ENCODE measurements around the gene PHF3.

Gene PHF3

GRCh38 chr6:63689421-63689820 lies 53.8 kb downstream of the PHF3 start:
- no peaks in the 10 kb centered on the region for H3K27me3 ChIP-seq (ENCODE audit: control insufficient read depth, low read length)
- H4K20me1 ChIP-seq (ENCODE audit: control insufficient read depth, insufficient read depth, low read depth, low read length), result no peaks in the 10 kb centered on the region
- peaks cover 48% of the 10 kb centered on the region for H3K4me1 ChIP-seq (ENCODE audit: control insufficient read depth, low read length)
- H3F3A ChIP-seq (ENCODE audit: control insufficient read depth, insufficient read depth), result peaks cover 16% of the 10 kb centered on the region; the same call in 1 of the 2 replicates
- H3K27ac ChIP-seq (ENCODE audit: low read depth, low read length), result peak overlapping the region; percentile 1; the same call in 1 of the 2 replicates
- no peak overlapping the region for H3K4me2 ChIP-seq (ENCODE audit: low read length)
- H3K9me3 ChIP-seq (ENCODE audit: control insufficient read depth, insufficient read depth, low read length), result no peaks in the 10 kb centered on the region
- peaks cover 80% of the 10 kb centered on the region for H3K36me3 ChIP-seq (ENCODE audit: control insufficient read depth, low read length)
- no peak for TF ChIP-seq EZH2phosphoT487 (IDR thresholded peaks at IDR 0.05; ENCODE audit: borderline replicate concordance, low read length)
- TF ChIP-seq, protein P1, sequence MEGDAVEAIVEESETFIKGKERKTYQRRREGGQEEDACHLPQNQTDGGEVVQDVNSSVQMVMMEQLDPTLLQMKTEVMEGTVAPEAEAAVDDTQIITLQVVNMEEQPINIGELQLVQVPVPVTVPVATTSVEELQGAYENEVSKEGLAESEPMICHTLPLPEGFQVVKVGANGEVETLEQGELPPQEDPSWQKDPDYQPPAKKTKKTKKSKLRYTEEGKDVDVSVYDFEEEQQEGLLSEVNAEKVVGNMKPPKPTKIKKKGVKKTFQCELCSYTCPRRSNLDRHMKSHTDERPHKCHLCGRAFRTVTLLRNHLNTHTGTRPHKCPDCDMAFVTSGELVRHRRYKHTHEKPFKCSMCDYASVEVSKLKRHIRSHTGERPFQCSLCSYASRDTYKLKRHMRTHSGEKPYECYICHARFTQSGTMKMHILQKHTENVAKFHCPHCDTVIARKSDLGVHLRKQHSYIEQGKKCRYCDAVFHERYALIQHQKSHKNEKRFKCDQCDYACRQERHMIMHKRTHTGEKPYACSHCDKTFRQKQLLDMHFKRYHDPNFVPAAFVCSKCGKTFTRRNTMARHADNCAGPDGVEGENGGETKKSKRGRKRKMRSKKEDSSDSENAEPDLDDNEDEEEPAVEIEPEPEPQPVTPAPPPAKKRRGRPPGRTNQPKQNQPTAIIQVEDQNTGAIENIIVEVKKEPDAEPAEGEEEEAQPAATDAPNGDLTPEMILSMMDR (IDR thresholded peaks at IDR 0.05; ENCODE audit: low read depth, low read length, poor library complexity, severe bottlenecking), result peak; percentile 26
- no peaks in the 10 kb centered on the region for H3K9me2 ChIP-seq (replicated peaks; ENCODE audit: control insufficient read depth, low read length)
- H3K4me3 ChIP-seq (ENCODE audit: low read length), result no peak overlapping the region
- H3K79me2 ChIP-seq (ENCODE audit: control insufficient read depth, low read length), result peaks cover 81% of the 10 kb centered on the region

DNA sequence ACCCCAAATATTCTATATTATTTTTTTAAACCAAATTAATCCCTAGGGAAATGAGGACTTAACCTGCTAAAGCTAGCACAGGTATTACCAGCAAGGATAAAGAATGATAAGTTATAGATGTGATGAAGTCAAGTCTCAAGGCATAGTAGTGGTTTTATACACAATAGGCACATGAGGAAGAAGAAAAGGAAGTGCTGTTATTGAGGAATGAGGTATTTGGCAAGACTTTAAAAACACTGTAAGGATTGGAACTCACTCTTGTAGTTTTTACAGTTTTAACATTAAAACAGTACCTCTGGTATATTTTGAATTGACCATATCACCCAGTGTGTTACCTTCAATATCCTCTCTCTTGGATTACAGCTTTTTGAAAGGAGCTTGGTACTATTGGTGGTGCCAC lies 54.6 kb downstream of the PHF3 start:
- Histone ChIP-seq H3K36me3 (ENCODE audit: control insufficient read depth, low read length) (peaks cover 78% of the 10 kb centered on the region), H4K20me1 (ENCODE audit: control insufficient read depth, insufficient read depth, low read depth, low read length) (no peaks in the 10 kb centered on the region)

DNA sequence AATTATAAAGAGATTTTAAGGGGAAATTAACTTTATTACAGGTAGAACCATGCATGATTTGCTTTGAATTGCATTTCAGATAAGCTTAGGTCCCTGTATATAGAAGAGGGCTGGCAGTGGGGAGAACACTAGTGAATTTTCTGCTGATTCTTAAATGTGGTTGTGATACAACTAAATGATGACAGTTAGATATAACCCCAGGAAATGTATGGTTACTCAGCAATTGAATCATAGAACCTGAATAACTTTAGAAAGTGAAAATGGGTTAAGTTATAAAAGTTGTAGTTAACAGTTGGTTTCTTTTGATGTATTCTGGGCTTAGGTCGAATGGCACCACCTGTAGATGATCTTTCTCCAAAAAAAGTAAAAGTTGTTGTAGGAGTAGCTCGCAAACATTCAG lies 70.1 kb downstream of the PHF3 start:
- H3K27ac ChIP-seq (ENCODE audit: low read depth, low read length), result no peak overlapping the region
- H3K9me3 ChIP-seq (ENCODE audit: control insufficient read depth, insufficient read depth, low read length), result no peaks in the 10 kb centered on the region
- peaks cover 15% of the 10 kb centered on the region for H3K79me2 ChIP-seq (ENCODE audit: control insufficient read depth, low read length)
- peaks cover 98% of the 10 kb centered on the region for H3K36me3 ChIP-seq (ENCODE audit: control insufficient read depth, low read length)
- TF ChIP-seq, protein P1 (IDR thresholded peaks at IDR 0.05; ENCODE audit: low read depth, low read length, poor library complexity, severe bottlenecking), result no peak
- no peak for TF ChIP-seq EZH2phosphoT487 (IDR thresholded peaks at IDR 0.05; ENCODE audit: borderline replicate concordance, low read length)
- no peaks in the 10 kb centered on the region for H3K9me2 ChIP-seq (replicated peaks; ENCODE audit: control insufficient read depth, low read length)
- no peaks in the 10 kb centered on the region for H3K27me3 ChIP-seq (ENCODE audit: control insufficient read depth, low read length)
- no peak overlapping the region for H3K4me3 ChIP-seq (ENCODE audit: low read length)
- H3F3A ChIP-seq (ENCODE audit: control insufficient read depth, insufficient read depth), result peaks cover 9% of the 10 kb centered on the region; the same call in 1 of the 2 replicates
- H3K4me2 ChIP-seq (ENCODE audit: low read length), result no peak overlapping the region
- H3K4me1 ChIP-seq (ENCODE audit: control insufficient read depth, low read length), result peaks cover 19% of the 10 kb centered on the region
- no peaks in the 10 kb centered on the region for H4K20me1 ChIP-seq (ENCODE audit: control insufficient read depth, insufficient read depth, low read depth, low read length)

More for the DNA sequence above, 54.6 kb downstream of the PHF3 start:
- Histone ChIP-seq H3K27me3 (ENCODE audit: control insufficient read depth, low read length) (no peaks in the 10 kb centered on the region), H3F3A (ENCODE audit: control insufficient read depth, insufficient read depth) (0 out of 2 replicates have a peak, but pooled peaks cover 10% of the 10 kb centered on the region), H3K4me1 (ENCODE audit: control insufficient read depth, low read length) (peaks cover 40% of the 10 kb centered on the region), H3K4me2 (ENCODE audit: low read length) (no peak overlapping the region), H3K79me2 (ENCODE audit: control insufficient read depth, low read length) (peaks cover 73% of the 10 kb centered on the region), H3K27ac (ENCODE audit: low read depth, low read length) (no peak overlapping the region), H3K4me3 (ENCODE audit: low read length) (no peak overlapping the region), H3K9me3 (ENCODE audit: control insufficient read depth, insufficient read depth, low read length) (no peaks in the 10 kb centered on the region), H3K9me2 (replicated peaks; ENCODE audit: control insufficient read depth, low read length) (no peaks in the 10 kb centered on the region)
- TF ChIP-seq, protein P1 (IDR thresholded peaks at IDR 0.05; ENCODE audit: low read depth, low read length, poor library complexity, severe bottlenecking), result no peak
- no peak for TF ChIP-seq EZH2phosphoT487 (IDR thresholded peaks at IDR 0.05; ENCODE audit: borderline replicate concordance, low read length)

All from DOHH2 (cell line).